Neural cell (in vitro differentiated cells): ENCODE measurements around the gene DNM3. TPM values are rescaled to one million over a fixed set of nuclear protein-coding genes. Genes with fewer than 3 reads are reported as not detected.

ENCODE experiments used
- H2AFZ ChIP-seq: fragments of 200-600, 300-800 bp; sonication (generic), shearing (Covaris generic); 2 replicates; pipeline ENCODE4 v1.6.0; 2014; ENCODE audit warnings: low read depth, mild to moderate bottlenecking, antibody characterized with exemption, low read length, moderate library complexity
- H3F3A ChIP-seq: fragments of 200-600 bp; shearing (Covaris generic); 2 replicates; pipeline ENCODE4 v1.6.1; 2016; ENCODE audit warnings: mild to moderate bottlenecking, moderate library complexity, mixed read lengths, antibody characterized with exemption, low read length; ENCODE audit not compliant: insufficient read depth, poor library complexity, severe bottlenecking
- H3K27ac ChIP-seq: fragments of 200-600, 300-800 bp; sonication (generic), shearing (Covaris generic); 2 replicates; pipeline ENCODE4 v1.5.1; 2014; ENCODE audit warnings: mild to moderate bottlenecking, low read length, moderate library complexity
- H3K27me3 ChIP-seq: fragments of 300-800, 200-600 bp; sonication (generic), shearing (Covaris generic); 2 replicates; pipeline ENCODE4 v1.6.0; 2014; ENCODE audit warnings: mild to moderate bottlenecking, low read depth, low read length, moderate library complexity; ENCODE audit not compliant: insufficient read depth
- H3K36me3 ChIP-seq: fragments of 300-800, 200-600 bp; sonication (generic), shearing (Covaris generic); 2 replicates; pipeline ENCODE4 v1.5.1; 2014; ENCODE audit warnings: mild to moderate bottlenecking, antibody characterized with exemption, low read length, moderate library complexity; ENCODE audit not compliant: insufficient read depth
- H3K4me2 ChIP-seq: fragments of 300-800, 200-600 bp; sonication (generic), shearing (Covaris generic); 2 replicates; pipeline ENCODE4 v1.6.0; 2014; ENCODE audit warnings: mild to moderate bottlenecking, low read length
- H3K4me3 ChIP-seq: fragments of 300-800, 200-600 bp; sonication (generic), shearing (Covaris generic); 2 replicates; pipeline ENCODE4 v1.5.1; 2014; ENCODE audit warnings: mild to moderate bottlenecking, low read length, moderate library complexity
- H3K79me2 ChIP-seq: fragments of 200-600 bp; shearing (Covaris generic); replicated peaks from 2 replicates; pipeline ENCODE4 v1.6.0; 2014; ENCODE audit warnings: mild to moderate bottlenecking, low read length, moderate library complexity; ENCODE audit not compliant: insufficient read depth
- H3K9ac ChIP-seq: fragments of 300-800, 200-600 bp; sonication (generic), shearing (Covaris generic); 2 replicates; pipeline ENCODE4 v1.6.1; 2016; ENCODE audit warnings: mild to moderate bottlenecking, low read length, mixed read lengths
- H3K9me2 ChIP-seq: fragments of 200-600 bp; shearing (Covaris generic); 2 replicates; pipeline ENCODE4 v1.6.1; 2016; ENCODE audit warnings: mild to moderate bottlenecking, low read length, mixed read lengths; ENCODE audit not compliant: insufficient read depth
- H3K9me3 ChIP-seq: fragments of 200-600, 300-800 bp; sonication (generic), shearing (Covaris generic); 2 replicates; pipeline ENCODE4 v1.6.1; 2016; ENCODE audit warnings: mild to moderate bottlenecking, mixed run types, low read length, moderate library complexity, mixed read lengths
- H4K20me1 ChIP-seq: fragments of 200-600 bp; shearing (Covaris generic); 2 replicates; pipeline ENCODE4 v1.6.1; 2016; ENCODE audit warnings: mild to moderate bottlenecking, mixed run types; ENCODE audit not compliant: insufficient read depth
- CTCF ChIP-seq: fragments of 450-650 bp; IDR thresholded peaks from 2 replicates; pipeline ENCODE4 v1.5.1; 2014; ENCODE audit warnings: antibody characterized with exemption, mild to moderate bottlenecking, moderate library complexity; ENCODE audit not compliant: poor library complexity, severe bottlenecking
- EP300 ChIP-seq: fragments of 450-650 bp; conservative IDR thresholded peaks from 2 replicates; pipeline ENCODE4 v1.6.1; 2014; ENCODE audit warnings: antibody characterized with exemption, mild to moderate bottlenecking, moderate library complexity; ENCODE audit not compliant: poor library complexity, severe bottlenecking
- EZH2 ChIP-seq: fragments of 200-600, 300-800 bp; shearing (Covaris generic), sonication (generic); IDR thresholded peaks from 2 replicates; pipeline ENCODE4 v1.6.1; 2014; ENCODE audit warnings: antibody characterized with exemption, low read length, borderline replicate concordance, mild to moderate bottlenecking; ENCODE audit not compliant: insufficient read depth, poor library complexity, severe bottlenecking
- MXI1 ChIP-seq: fragments of 450-650 bp; conservative IDR thresholded peaks from 2 replicates; pipeline ENCODE4 v1.6.1; 2014; ENCODE audit warnings: antibody characterized with exemption, mild to moderate bottlenecking; ENCODE audit not compliant: poor library complexity, severe bottlenecking
- POLR2AphosphoS5 ChIP-seq: IDR thresholded peaks from 2 replicates; pipeline ENCODE4 v1.6.1; 2012
- RAD21 ChIP-seq: fragments of 450-650 bp; conservative IDR thresholded peaks from 2 replicates; pipeline ENCODE4 v1.6.1; 2014; ENCODE audit warnings: antibody characterized with exemption, mild to moderate bottlenecking, moderate library complexity
- REST ChIP-seq: IDR thresholded peaks from 2 replicates; pipeline ENCODE4 v1.6.1; 2012; ENCODE audit warnings: borderline replicate concordance
- SMC3 ChIP-seq: fragments of 450-650 bp; conservative IDR thresholded peaks from 2 replicates; pipeline ENCODE4 v1.6.1; 2014; ENCODE audit warnings: antibody characterized with exemption, mild to moderate bottlenecking, moderate library complexity; ENCODE audit not compliant: poor library complexity
- TAF1 ChIP-seq: IDR thresholded peaks from 2 replicates; pipeline ENCODE4 v1.6.1; 2012; ENCODE audit warnings: low read depth
- polyA plus RNA-seq: library from polyadenylated mRNA; depleted of rRNA; stranded (reverse); fragments of >200 nt; gene quantifications from 2 replicates; pipeline ENCODE4 v1.2.3, GENCODE V29; 2014

Gene DNM3
- polyA plus RNA-seq, 1 donor from 2014 or later: 37.1 TPM

GRCh38 chr1:172397633-172398032, 556.3 kb downstream of the DNM3 start:
- no peaks in the 10 kb centered on the region for H3K9me2 ChIP-seq
- H3K79me2 ChIP-seq: no peaks in the 10 kb centered on the region
- no peaks in the 10 kb centered on the region for H3K27me3 ChIP-seq
- H2AFZ ChIP-seq: no peak overlapping the region
- H3K9ac ChIP-seq: no peak overlapping the region
- H3K4me2 ChIP-seq: no peak overlapping the region
- no peak overlapping the region for H3K27ac ChIP-seq
- no peaks in the 10 kb centered on the region for H3F3A ChIP-seq
- TF ChIP-seq SMC3 (no peak), RAD21 (no peak), CTCF (no peak), POLR2AphosphoS5 (no peak), EZH2 (no peak), EP300 (no peak), REST (no peak), MXI1 (no peak), TAF1 (no peak)
- no peaks in the 10 kb centered on the region for H3K9me3 ChIP-seq
- no peaks in the 10 kb centered on the region for H4K20me1 ChIP-seq
- H3K4me3 ChIP-seq: no peak overlapping the region
- H3K36me3 ChIP-seq: no peaks in the 10 kb centered on the region

- H3K27ac ChIP-seq: no peak overlapping the region
- no peak for TF ChIP-seq CTCF
- no peak for TF ChIP-seq MXI1
- TF ChIP-seq EP300: no peak
- no peak for TF ChIP-seq EZH2
- no peak for TF ChIP-seq TAF1
- no peak for TF ChIP-seq POLR2AphosphoS5
- TF ChIP-seq REST: no peak
- TF ChIP-seq SMC3: no peak
- no peak for TF ChIP-seq RAD21
- no peaks in the 10 kb centered on the region for H3F3A ChIP-seq
- H3K27me3 ChIP-seq: no peaks in the 10 kb centered on the region
- no peak overlapping the region for H3K4me3 ChIP-seq
- no peaks in the 10 kb centered on the region for H3K9me3 ChIP-seq
- H3K9ac ChIP-seq: no peak overlapping the region
- no peak overlapping the region for H2AFZ ChIP-seq
- no peaks in the 10 kb centered on the region for H3K36me3 ChIP-seq
- no peaks in the 10 kb centered on the region for H4K20me1 ChIP-seq
- no peaks in the 10 kb centered on the region for H3K9me2 ChIP-seq
- no peak overlapping the region for H3K4me2 ChIP-seq
- H3K79me2 ChIP-seq: no peaks in the 10 kb centered on the region
Observed at GRCh38 chr1:172398193-172398592, 556.9 kb downstream of the DNM3 start.
